Endometrial microvascular endothelial cells (primary cell): Measurements from ENCODE around the gene DCAF12L2. TPM values are rescaled to one million over a fixed set of nuclear protein-coding genes. Genes with fewer than 3 reads are reported as not detected.
"Not testable (repeated sequence)": the region's sequence is repeated elsewhere in the genome, so short reads cannot be mapped to it uniquely, and the experiment has no call there.

Experiments used
- in situ Hi-C: cut with HindIII; loops from 2 replicates; pipeline ENCODE4 v1.10.0; 2017; ENCODE audit warnings: low sequenced_read_pairs, low pct_unique_long_range_greater_than_20kb; ENCODE audit errors: inconsistent ontology term
- total RNA-seq: library from RNA; depleted of rRNA; stranded (reverse); fragments of >200 nt; gene quantifications from one replicate; pipeline ENCODE4 v1.2.3, GENCODE V29; 2015; ENCODE audit errors: inconsistent ontology term

DCAF12L2 gene
- total RNA-seq = not detected

GRCh38 chrX:126165721-126166461 is at the start of gene DCAF12L2:
Gene DCAF12L2 (minus strand): TSS chrX:126166289. CDS start chrX:126165924, 365 bp downstream.
- in situ Hi-C loops = no loop called here

GRCh38 chrX:126190888-126191287 is 24.8 kb upstream of the DCAF12L2 start:
- in situ Hi-C loops = not testable (repeated sequence)

GRCh38 chrX:126177133-126177840 is 11.2 kb upstream of the DCAF12L2 start:
- in situ Hi-C loops = no loop called here

GRCh38 chrX:126170720-126171119 is 4.6 kb upstream of the DCAF12L2 start:
- in situ Hi-C loops = no loop called here

GRCh38 chrX:126167560-126167959 is 1.5 kb upstream of the DCAF12L2 start:
- in situ Hi-C loops = no loop called here

GRCh38 chrX:126165401-126165720 is 728 bp downstream of the DCAF12L2 start:
- in situ Hi-C loops = no loop called here

- in situ Hi-C loops = no loop called here
Observed at GRCh38 chrX:126164689-126165400, 1.2 kb downstream of the DCAF12L2 start.

- in situ Hi-C loops = no loop called here
Observed at GRCh38 chrX:126164226-126164625, 1.9 kb downstream of the DCAF12L2 start.

- in situ Hi-C loops = no loop called here
Observed at GRCh38 chrX:126141014-126141413, 25.1 kb downstream of the DCAF12L2 start.

GRCh38 chrX:126137899-126138298 is 28.2 kb downstream of the DCAF12L2 start:
- in situ Hi-C loops = no loop called here

GRCh38 chrX:126124721-126125120 is 41.4 kb downstream of the DCAF12L2 start:
- in situ Hi-C loops = no loop called here
